Lung (tissue), 12 donors: ENCODE results near the gene GINS1. TPM values are rescaled to one million over a fixed set of nuclear protein-coding genes. Genes with fewer than 3 reads are reported as not detected.

ENCODE experiments used
- ATAC-seq: fragments of 200-7000 bp; cut with Tn5 transposase; one replicate; pipeline ENCODE4 v1.9.1; 2020; ENCODE audit warnings: moderate number of reproducible peaks; ENCODE audit not compliant: insufficient read depth, low FRiP score
- DNase-seq, 3 donors: peaks; one replicate each; pipeline ENCODE4 v3.0.0-alpha.2; 2013 to 2017
- H3K27ac ChIP-seq, 2 donors: one replicate each; pipeline ENCODE4 v1.5.1; 2013; ENCODE audit warnings: mild to moderate bottlenecking in 2 of 2, moderate library complexity in 2 of 2, control low read depth in 1 of 2, inconsistent platforms in 1 of 2, low read depth in 1 of 2, low read length in 1 of 2
- H3K27me3 ChIP-seq, 3 donors: one replicate each; pipeline ENCODE4 v1.5.1; 2013; ENCODE audit warnings: low read length in 2 of 3; ENCODE audit not compliant: control insufficient read depth in 3 of 3, insufficient read depth in 3 of 3
- H3K36me3 ChIP-seq, 4 donors: one replicate each; pipeline ENCODE4 v1.5.1; 2013; ENCODE audit warnings: low read length in 4 of 4, mild to moderate bottlenecking in 1 of 4, moderate library complexity in 1 of 4; ENCODE audit not compliant: control insufficient read depth in 4 of 4, insufficient read depth in 4 of 4
- H3K4me1 ChIP-seq, 5 donors: one replicate each; pipeline ENCODE4 v1.5.1; 2013; ENCODE audit warnings: low read length in 5 of 5, mild to moderate bottlenecking in 2 of 5, moderate library complexity in 1 of 5; ENCODE audit not compliant: control insufficient read depth in 5 of 5, insufficient read depth in 5 of 5
- H3K4me3 ChIP-seq: one replicate; pipeline ENCODE4 v1.5.1; 2013; ENCODE audit warnings: mild to moderate bottlenecking, control low read depth, moderate library complexity
- H3K9ac ChIP-seq, 2 donors: one replicate each; pipeline ENCODE4 v1.5.1; 2013; ENCODE audit warnings: low read length in 2 of 2, control low read depth in 1 of 2; ENCODE audit not compliant: insufficient read depth in 1 of 2
- H3K9me3 ChIP-seq, 4 donors: one replicate each; pipeline ENCODE4 v1.5.1; 2013; ENCODE audit warnings: low read length in 3 of 4, mild to moderate bottlenecking in 1 of 4, moderate library complexity in 1 of 4; ENCODE audit not compliant: control insufficient read depth in 4 of 4, insufficient read depth in 3 of 4
- CTCF ChIP-seq: IDR thresholded peaks from 2 replicates; pipeline ENCODE4 v1.5.1; 2012; ENCODE audit warnings: mild to moderate bottlenecking; ENCODE audit errors: control extremely low read depth, extremely low read depth
- WGBS, 2 donors: extraction: QIAGEN DNeasy Blood & Tissue Kit; methylation state at CpG; one replicate each; pipeline ENCODE4 v1.1.7; 2013; 5-methylcytosine and 5-hydroxymethylcytosine counted together
- polyA plus RNA-seq, 2 donors: library from polyadenylated mRNA; stranded (reverse); fragments of 200-250 nt; gene quantifications; one replicate each; pipeline ENCODE4 v1.2.1, GENCODE V29; 2013
- total RNA-seq, 2 donors: library from RNA; depleted of rRNA in 1 of 2; stranded (reverse); fragments of >200 nt in 1 of 2; gene quantifications; one replicate each; pipeline ENCODE4 v1.2.1, GENCODE V29; 2014 to 2021
- donor health status: control.
- donor health status: control.
- donor health status: Bipolar disorder and iron deficiency.
- donor health status: healthy.
- donor health status: DM: yes; HTN: yes; CAD: no.

Gene GINS1
- total and polyA plus RNA-seq, 4 donors = 0.87 to 3.3 (median 2.4) TPM

GRCh38 chr20:25380945-25381614, 26.4 kb upstream of the GINS1 start:
- TF ChIP-seq CTCF = no peak
- peaks cover 0 to 5% (median 0%) of the 10 kb centered on the region in 5 donors for H3K4me1 ChIP-seq
- no peak for DNase-seq
- ATAC-seq = no peak
- H3K36me3 ChIP-seq = peaks cover 0 to 4% (median 0%) of the 10 kb centered on the region in 4 donors
- H3K27ac ChIP-seq = no peak overlapping the region
- no peak overlapping the region for H3K9ac ChIP-seq
- 93 to 94% methylated on average over 7 of the region's 7 CpGs for WGBS, 2 donors
- no peak overlapping the region for H3K4me3 ChIP-seq
- no peaks in the 10 kb centered on the region for H3K27me3 ChIP-seq
- no peaks in the 10 kb centered on the region for H3K9me3 ChIP-seq

GRCh38 chr20:25382704-25383370, 24.6 kb upstream of the GINS1 start:
- no peaks in the 10 kb centered on the region for H3K27me3 ChIP-seq
- WGBS, 2 donors = 90% methylated on average over 5 of the region's 5 CpGs
- no peak for TF ChIP-seq CTCF
- DNase-seq (no peak), ATAC-seq (no peak)
- H3K9ac ChIP-seq = no peak overlapping the region
- H3K36me3 ChIP-seq = peaks cover 0 to 4% (median 0%) of the 10 kb centered on the region in 4 donors
- H3K4me1 ChIP-seq = peaks cover 0 to 5% (median 0%) of the 10 kb centered on the region in 5 donors
- H3K9me3 ChIP-seq = no peaks in the 10 kb centered on the region
- no peak overlapping the region for H3K27ac ChIP-seq
- H3K4me3 ChIP-seq = no peak overlapping the region

GRCh38 chr20:25389401-25389857, 18.0 kb upstream of the GINS1 start:
- Histone ChIP-seq H3K36me3 (peaks cover 0 to 3% (median 0%) of the 10 kb centered on the region in 4 donors), H3K9me3 (no peaks in the 10 kb centered on the region), H3K4me3 (peak overlapping the region; percentile 93), H3K4me1 (peaks cover 2 to 6% (median 4%) of the 10 kb centered on the region in 5 donors), H3K9ac (peak overlapping the region; percentile 55 to 73), H3K27me3 (no peaks in the 10 kb centered on the region), H3K27ac (peak overlapping the region in 1 of 2 donors; percentile 96)
- DNase-seq (peak in 2 of 3 donors; percentile 51 to 67), ATAC-seq (no peak)
- no peak for TF ChIP-seq CTCF
- WGBS, 2 donors = 17 to 19% methylated on average over 19 of the region's 19 CpGs
